Muscle layer of duodenum (tissue), 2 donors: ENCODE results near the gene FLT4.

Experiments
- H3K27ac ChIP-seq: one replicate; pipeline ENCODE4 v1.7.0; 2013; ENCODE audit warnings: mild to moderate bottlenecking, low read length
- H3K27me3 ChIP-seq: one replicate; pipeline ENCODE4 v1.7.0; 2013; ENCODE audit warnings: low read depth, mild to moderate bottlenecking, control low read depth, low read length
- H3K36me3 ChIP-seq, 2 donors: one replicate each; pipeline ENCODE4 v1.7.0; 2013; ENCODE audit warnings: low read length in 2 of 2, control low read depth in 1 of 2, mild to moderate bottlenecking in 1 of 2; ENCODE audit not compliant: insufficient read depth in 2 of 2, control insufficient read depth in 1 of 2
- H3K4me1 ChIP-seq, 2 donors: one replicate each; pipeline ENCODE4 v1.7.0; 2013; ENCODE audit warnings: low read length in 2 of 2, mild to moderate bottlenecking in 2 of 2, control low read depth in 1 of 2, moderate library complexity in 1 of 2; ENCODE audit not compliant: insufficient read depth in 2 of 2, control insufficient read depth in 1 of 2
- H3K4me3 ChIP-seq, 2 donors: one replicate each; pipeline ENCODE4 v1.7.0; 2013; ENCODE audit warnings: low read length in 2 of 2, low read depth in 1 of 2, mild to moderate bottlenecking in 1 of 2
- H3K9me3 ChIP-seq, 2 donors: one replicate each; pipeline ENCODE4 v1.7.0; 2013; ENCODE audit warnings: low read length in 2 of 2, control low read depth in 1 of 2, mild to moderate bottlenecking in 1 of 2; ENCODE audit not compliant: control insufficient read depth in 1 of 2
- donor health status: healthy.

The FLT4 gene

DNA sequence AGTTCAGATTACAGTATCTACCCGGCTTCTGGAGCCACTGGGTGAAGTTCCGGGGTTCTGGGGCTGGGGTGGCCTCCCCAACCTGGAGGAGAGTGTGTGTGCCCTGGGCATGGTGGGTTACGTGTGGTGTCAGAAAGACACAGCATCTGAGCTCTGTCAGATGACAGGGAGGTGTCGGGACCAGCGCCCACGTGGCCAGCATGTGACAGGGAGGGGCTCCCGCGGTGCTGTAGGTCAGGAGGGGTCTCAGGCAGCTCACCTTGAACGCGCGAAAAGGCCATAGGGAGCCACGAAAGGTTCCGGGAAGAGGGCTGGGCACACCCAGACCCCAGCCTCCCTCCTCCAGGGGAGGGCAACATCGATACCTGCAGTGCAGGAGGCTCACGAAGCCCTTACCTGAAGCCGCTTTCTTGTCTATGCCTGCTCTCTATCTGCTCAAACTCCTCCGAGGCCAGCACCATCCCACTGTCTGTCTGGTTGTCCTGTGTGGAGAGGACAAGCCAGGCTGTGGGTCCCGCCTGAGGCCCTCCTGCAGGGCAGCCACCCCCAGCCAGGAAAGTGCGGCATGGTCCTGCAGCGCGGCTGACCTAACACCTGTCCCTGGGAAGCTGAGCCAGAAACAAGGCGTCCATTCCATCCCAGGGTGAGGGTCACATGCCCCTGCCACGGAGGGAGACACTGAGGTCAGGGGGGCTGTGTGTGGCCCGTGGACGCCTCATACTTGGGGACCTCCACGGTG, 40.7 kb downstream of the FLT4 start:
- Histone ChIP-seq H3K9me3 (no peaks in the 10 kb centered on the region), H3K36me3 (no peaks in the 10 kb centered on the region), H3K4me1 (no peaks in the 10 kb centered on the region), H3K27ac (no peak overlapping the region), H3K27me3 (no peaks in the 10 kb centered on the region), H3K4me3 (no peak overlapping the region)

DNA sequence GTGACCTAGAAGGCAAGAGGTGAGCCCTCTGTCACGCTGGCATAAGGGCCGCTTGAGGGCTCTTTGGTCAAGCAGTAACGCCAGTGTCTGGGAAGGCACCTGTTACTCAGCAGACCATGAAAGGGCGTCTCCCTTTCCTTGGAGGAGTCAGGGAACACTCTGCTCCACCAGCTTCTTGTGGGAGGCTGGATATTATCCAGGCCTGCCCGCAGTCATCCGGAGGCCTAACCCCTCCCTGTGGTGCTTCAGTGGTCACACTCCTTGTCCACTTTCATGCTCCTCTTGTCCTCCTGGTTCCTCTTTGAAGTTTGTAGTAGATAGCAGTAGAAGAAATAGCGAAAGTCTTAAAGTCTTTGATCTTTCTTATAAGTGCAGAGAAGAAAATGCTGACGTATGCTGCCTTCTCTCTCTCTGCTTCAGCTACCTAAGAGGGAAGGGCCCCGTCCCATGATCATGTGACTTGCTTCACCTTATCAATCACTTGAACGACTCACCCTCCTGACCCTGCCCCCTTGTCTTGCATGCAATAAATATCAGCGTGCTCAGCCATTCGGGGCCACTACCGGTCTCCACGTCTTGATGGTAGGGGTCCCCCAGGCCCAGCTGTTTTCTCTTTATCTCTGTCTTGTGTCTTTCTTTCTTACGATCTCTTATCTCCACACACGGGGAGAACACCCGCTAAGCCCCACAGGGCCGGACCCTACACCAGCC, 41.4 kb downstream of the FLT4 start:
- no peak overlapping the region for H3K4me3 ChIP-seq
- no peaks in the 10 kb centered on the region for H3K27me3 ChIP-seq
- H3K27ac ChIP-seq = no peak overlapping the region
- H3K4me1 ChIP-seq = no peaks in the 10 kb centered on the region
- H3K36me3 ChIP-seq = no peaks in the 10 kb centered on the region
- H3K9me3 ChIP-seq = no peaks in the 10 kb centered on the region

DNA sequence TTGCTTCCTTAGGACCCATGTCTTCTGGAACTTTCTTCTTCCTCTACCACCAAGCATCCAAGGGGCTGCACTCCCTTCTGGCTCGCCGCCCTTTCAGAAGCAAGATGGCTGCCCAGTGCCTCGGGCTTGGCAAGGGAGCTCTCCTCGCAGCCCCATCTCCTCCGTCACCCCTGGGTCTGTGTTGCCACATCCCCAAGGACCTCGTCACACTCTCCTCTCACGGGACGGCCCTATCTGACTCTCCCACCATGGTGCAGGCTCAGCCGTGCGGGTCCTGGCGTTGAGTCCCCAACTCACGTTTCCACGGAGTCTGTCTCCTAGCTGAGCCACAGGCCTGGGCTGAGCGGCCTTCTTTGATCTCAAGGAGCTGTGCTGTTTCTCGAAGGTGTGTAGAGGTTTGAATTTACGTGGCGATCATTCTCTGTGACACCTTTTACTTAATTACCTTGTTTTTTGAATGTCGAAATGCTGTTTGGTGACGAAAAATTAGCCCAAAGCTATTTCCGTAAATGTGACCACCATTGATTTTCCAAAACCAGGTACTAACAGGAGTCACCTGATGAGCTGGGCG, 43.1 kb downstream of the FLT4 start:
- H3K4me3 ChIP-seq = no peak overlapping the region
- H3K27me3 ChIP-seq = no peaks in the 10 kb centered on the region
- no peaks in the 10 kb centered on the region for H3K4me1 ChIP-seq
- H3K27ac ChIP-seq = no peak overlapping the region
- H3K36me3 ChIP-seq = no peaks in the 10 kb centered on the region
- H3K9me3 ChIP-seq = no peaks in the 10 kb centered on the region

DNA sequence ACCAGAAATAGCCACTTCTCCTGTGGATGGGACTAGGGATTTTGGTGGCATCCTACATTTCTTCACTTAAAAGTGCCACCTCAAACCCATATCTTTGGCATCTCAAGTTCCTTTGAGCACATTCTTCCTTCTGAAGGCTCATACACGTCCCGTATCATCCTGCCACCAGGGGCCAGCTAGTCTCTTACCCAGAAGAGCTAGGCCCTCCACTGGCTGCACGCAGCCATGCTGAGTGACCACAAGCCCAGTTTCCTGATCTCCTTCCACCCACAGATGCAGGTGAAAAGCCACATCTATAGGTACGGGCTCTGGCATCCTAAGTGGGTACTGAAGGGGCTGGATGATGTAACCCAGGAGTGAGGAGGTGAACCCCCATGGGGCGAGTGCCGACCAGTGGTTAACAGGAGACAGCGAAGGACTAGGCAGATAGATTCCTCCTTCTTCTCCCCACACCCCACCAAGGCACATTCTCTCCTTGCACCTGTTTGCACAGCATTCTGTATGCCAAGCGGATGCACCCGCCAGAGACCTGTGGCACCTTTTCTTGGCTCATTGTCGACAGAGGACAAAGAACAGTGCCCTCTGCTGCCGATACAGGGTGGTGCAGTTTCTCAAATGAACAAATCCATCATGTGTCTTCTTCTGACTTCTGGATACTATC, 43.7 kb downstream of the FLT4 start:
- Histone ChIP-seq H3K9me3 (no peaks in the 10 kb centered on the region), H3K4me3 (no peak overlapping the region), H3K4me1 (no peaks in the 10 kb centered on the region), H3K27me3 (no peaks in the 10 kb centered on the region), H3K36me3 (no peaks in the 10 kb centered on the region), H3K27ac (no peak overlapping the region)

DNA sequence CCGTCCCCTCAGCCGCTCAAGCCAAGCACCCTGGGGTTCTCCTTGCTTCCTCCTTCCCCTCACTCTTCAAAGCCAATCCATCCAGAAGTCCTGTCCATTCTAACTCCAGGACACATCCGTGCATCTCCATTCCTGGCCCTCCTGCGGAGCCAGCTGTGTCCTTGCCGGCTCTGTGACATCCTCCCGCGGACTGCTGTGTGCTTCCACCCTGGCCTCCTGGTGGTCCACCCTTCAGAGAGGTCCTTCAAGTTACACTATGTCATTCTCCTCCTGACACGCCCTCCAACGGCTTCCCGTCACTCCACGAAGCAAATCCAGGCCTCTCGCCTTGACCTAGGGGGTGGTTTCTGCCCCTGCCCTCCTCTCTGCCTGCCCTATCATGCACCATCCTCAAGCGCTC, 45.1 kb downstream of the FLT4 start:
- no peaks in the 10 kb centered on the region for H3K27me3 ChIP-seq
- no peaks in the 10 kb centered on the region for H3K4me1 ChIP-seq
- H3K36me3 ChIP-seq = no peaks in the 10 kb centered on the region
- H3K27ac ChIP-seq = no peak overlapping the region
- H3K4me3 ChIP-seq = no peak overlapping the region
- H3K9me3 ChIP-seq = no peaks in the 10 kb centered on the region

DNA sequence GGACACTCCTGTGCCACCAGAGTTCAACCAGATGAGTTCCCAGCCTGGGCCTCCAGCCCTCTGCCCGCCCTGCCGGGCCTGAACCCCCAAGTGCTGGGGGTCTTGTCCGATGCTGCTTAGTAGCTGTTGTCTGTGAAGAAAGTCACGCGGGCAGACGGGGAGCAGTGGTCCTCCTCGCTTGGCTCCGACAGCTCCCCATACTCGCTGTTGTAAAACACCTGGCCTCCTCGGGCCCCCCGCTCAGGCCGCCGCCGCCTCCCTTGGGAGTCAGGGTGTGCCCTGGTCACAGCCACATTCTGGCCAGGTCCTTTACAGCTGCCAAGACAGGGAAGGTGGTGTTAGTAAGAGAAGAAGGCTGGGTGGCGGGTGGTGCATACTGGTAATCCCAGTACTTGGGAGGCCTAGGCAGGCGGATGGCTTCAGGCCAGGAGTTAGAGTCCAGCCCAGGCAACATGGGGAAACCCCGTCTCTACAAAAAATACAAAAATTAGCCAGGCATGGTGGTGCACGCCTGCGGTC, 46.3 kb downstream of the FLT4 start:
- no peaks in the 10 kb centered on the region for H3K9me3 ChIP-seq
- no peaks in the 10 kb centered on the region for H3K4me1 ChIP-seq
- H3K36me3 ChIP-seq = no peaks in the 10 kb centered on the region
- no peak overlapping the region for H3K27ac ChIP-seq
- no peak overlapping the region for H3K4me3 ChIP-seq
- H3K27me3 ChIP-seq = no peaks in the 10 kb centered on the region

DNA sequence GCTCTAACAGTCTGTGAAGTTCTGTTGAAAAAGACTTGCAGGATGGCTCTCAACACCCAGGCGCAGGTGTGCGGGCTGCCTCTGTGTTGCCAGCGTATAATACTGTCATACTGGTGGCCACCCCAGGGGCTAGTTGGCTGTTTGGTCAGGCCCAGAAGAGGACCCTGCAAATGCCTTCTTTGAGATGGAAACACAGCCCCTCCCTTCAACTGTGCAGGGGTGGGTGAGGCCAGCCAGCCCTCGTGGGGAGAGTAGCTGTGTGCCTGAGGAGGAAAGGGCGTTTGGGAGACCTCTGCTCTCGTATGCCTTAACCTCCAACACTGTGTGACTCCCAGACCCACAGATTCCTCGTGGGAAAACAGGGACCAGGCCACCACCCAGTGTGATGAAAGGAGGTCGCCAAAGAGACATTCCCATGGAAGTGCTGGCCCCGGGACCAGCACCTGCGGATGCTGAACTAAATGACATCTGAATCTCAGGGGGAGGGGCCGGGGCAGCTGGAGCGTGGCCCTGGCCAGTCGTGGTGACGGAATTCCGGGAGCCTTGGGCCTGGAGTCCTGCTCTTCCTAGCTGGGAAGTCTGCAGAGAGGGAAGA, 46.8 kb downstream of the FLT4 start:
- no peak overlapping the region for H3K4me3 ChIP-seq
- H3K36me3 ChIP-seq = no peaks in the 10 kb centered on the region
- H3K9me3 ChIP-seq = no peaks in the 10 kb centered on the region
- no peak overlapping the region for H3K27ac ChIP-seq
- no peaks in the 10 kb centered on the region for H3K27me3 ChIP-seq
- H3K4me1 ChIP-seq = no peaks in the 10 kb centered on the region

DNA sequence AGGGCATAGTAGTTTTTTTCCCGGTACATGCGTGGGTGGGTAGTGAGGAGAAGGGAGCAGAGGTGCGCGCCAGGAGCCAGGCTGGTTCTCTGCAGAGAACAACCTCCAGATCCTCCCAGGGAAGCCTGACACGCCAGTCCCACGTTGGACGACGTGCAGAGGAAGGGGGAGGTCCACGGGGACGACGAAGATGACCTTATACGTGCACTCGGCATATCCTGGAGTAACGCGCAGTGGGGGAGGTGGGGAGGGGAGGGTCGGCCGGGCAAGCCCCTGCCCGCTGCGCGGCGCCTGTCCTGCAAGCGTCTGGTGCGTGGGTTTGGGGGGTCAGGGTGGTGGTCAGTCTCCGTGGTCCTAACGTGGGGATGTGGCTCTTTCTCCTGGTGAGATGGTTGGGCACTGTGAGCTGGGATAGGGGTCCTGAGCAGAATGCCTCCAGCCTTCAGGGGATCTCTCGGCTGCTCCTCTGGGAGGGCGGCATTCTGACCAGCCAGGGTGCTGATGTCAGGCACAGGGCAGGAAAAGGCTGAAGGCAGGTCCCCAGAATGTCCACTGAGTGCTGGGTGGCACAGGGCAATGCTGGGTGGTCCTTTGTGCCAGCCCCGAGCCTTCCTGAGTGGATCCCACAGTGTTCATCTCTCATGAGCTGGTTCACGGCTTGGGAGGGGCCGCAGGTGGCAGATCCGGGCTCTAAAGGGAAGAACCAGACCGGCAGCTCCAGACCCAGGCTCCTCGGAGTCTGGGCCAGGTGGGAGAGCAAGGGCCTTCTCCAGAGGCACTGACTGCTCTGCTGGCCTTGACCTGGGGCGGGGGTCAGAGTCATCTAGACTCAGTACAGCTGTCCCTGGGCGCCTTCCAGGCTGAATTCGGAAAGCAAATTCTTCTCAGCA, 47.6 kb downstream of the FLT4 start:
- no peak overlapping the region for H3K4me3 ChIP-seq
- H3K27me3 ChIP-seq = no peaks in the 10 kb centered on the region
- no peaks in the 10 kb centered on the region for H3K4me1 ChIP-seq
- no peak overlapping the region for H3K27ac ChIP-seq
- H3K9me3 ChIP-seq = no peaks in the 10 kb centered on the region
- no peaks in the 10 kb centered on the region for H3K36me3 ChIP-seq

DNA sequence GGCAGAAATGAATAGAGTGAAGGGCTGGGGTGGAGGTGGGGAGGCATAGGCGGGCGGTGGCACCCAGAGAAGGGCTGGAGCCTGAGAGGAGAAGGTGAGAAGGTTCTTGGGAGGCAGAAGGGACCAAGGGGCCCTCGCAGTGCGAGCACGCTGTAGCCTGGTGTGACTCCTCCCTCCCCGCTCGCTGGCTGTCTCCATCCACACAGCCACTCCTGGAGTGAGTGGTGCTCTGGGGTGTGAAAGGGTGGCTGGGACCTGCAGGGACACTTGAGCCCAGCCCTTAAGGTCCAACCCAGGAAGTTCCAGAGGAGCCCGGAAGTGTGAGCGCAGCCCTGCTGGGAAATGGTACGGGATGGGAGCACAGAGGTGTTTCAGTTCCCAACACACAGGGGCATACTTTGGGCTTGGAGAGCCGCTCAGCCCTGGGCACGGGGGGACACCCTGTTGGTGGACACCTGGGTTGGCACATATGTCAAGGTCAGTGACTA, 48.8 kb downstream of the FLT4 start:
- Histone ChIP-seq H3K9me3 (no peaks in the 10 kb centered on the region), H3K4me1 (no peaks in the 10 kb centered on the region), H3K27me3 (no peaks in the 10 kb centered on the region), H3K27ac (no peak overlapping the region), H3K36me3 (no peaks in the 10 kb centered on the region), H3K4me3 (no peak overlapping the region)

DNA sequence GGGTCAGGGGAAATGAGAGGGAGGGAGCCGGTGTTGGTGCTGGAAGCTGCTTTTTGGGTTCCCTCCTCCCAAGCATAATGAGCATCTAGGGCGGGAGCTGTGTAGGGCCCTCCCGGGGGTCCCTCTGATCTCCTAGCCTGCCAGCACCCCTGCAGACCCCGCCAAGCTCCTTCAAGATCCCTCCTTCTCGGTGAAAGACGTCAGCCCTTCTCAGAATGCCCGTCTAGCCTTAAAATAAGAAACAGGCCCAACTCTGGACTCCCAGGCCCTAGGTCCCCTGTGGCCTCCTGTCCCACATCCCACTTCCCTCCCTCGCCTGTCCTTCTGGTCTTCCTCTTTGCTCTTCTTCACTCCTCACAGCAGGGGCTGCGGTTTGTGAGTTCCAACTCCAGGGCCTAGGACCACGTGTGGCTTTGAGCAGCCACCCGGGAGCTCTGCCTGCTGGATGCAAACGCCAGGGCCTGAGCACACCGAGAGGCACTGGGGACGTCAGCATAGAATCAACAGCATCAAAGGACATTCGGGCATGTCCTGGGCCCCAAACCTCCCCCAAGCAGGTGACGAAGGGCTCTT, 49.3 kb downstream of the FLT4 start:
- Histone ChIP-seq H3K9me3 (no peaks in the 10 kb centered on the region), H3K27ac (no peak overlapping the region), H3K27me3 (no peaks in the 10 kb centered on the region), H3K4me3 (no peak overlapping the region), H3K4me1 (no peaks in the 10 kb centered on the region), H3K36me3 (no peaks in the 10 kb centered on the region)
